Vagina (tissue), 2 donors: ENCODE data around the gene SAXO2.
"Not testable (repeated sequence)": the region's sequence is repeated elsewhere in the genome, so short reads cannot be mapped to it uniquely, and the experiment has no call there.

Experiments
- POLR2A ChIP-seq, 2 donors: fragments of 450-650 bp; IDR thresholded peaks; one replicate each; pipeline ENCODE4 v1.6.1; 2017; ENCODE audit warnings: antibody characterized with exemption in 2 of 2, mild to moderate bottlenecking in 2 of 2, moderate library complexity in 2 of 2
- TF ChIP-seq, protein P1 (sequence below), 3 experiments: fragments of 450-650 bp in 2 of 3; fragments of 200-600 bp in 1 of 3; sonication (generic) in 1 of 3; IDR thresholded peaks; one replicate each; pipeline ENCODE4 v1.5.1; 2017 to 2019; ENCODE audit warnings: antibody characterized with exemption in 3 of 3, mild to moderate bottlenecking in 2 of 3, moderate library complexity in 2 of 3

DNA sequence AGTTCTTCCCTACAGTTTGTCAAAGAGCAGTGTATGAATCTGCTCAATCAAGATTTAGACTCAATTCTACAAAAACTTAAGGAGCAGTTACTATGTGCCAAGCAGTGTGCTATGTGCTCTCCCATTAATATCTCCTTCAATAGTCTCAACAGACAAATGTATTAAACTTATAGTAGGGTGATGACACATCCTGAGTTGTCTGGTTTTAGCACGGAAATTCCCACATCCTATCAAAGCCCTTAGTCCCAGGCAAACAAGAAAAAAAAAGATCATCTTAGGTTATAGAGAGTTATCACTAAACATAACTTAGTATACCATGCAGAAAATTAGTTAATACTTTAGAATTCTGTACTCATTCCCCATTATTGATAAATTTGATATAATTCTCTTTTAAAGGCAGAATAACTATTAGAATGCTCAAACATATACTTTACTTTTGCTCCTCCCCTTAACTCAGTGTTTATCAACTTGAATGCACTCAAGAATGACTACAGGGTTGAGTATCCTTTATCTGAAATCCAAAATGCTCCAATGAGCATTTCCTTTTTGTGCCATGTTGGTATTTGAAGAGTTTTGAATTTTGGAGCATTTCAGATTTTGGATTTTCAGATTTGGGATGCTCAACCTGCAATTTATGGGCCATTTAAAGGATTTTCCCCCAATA, 20.6 kb upstream of the SAXO2 start:
- TF ChIP-seq, protein P1, sequence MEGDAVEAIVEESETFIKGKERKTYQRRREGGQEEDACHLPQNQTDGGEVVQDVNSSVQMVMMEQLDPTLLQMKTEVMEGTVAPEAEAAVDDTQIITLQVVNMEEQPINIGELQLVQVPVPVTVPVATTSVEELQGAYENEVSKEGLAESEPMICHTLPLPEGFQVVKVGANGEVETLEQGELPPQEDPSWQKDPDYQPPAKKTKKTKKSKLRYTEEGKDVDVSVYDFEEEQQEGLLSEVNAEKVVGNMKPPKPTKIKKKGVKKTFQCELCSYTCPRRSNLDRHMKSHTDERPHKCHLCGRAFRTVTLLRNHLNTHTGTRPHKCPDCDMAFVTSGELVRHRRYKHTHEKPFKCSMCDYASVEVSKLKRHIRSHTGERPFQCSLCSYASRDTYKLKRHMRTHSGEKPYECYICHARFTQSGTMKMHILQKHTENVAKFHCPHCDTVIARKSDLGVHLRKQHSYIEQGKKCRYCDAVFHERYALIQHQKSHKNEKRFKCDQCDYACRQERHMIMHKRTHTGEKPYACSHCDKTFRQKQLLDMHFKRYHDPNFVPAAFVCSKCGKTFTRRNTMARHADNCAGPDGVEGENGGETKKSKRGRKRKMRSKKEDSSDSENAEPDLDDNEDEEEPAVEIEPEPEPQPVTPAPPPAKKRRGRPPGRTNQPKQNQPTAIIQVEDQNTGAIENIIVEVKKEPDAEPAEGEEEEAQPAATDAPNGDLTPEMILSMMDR (IDR thresholded peaks at IDR 0.05), result not testable (repeated sequence)
- not testable (repeated sequence) for TF ChIP-seq POLR2A (IDR thresholded peaks at IDR 0.05)
